T1000 (cell line): ENCODE measurements around the gene TMEM144.
"Not testable (repeated sequence)": the region's sequence is repeated elsewhere in the genome, so short reads cannot be mapped to it uniquely, and the experiment has no call there.

Source experiments
- DNase-seq: peaks from one replicate; lab custom pipeline; 2025; ENCODE audit warnings: mixed read lengths; lab: John Stamatoyannopoulos, UW

The TMEM144 gene

DNA sequence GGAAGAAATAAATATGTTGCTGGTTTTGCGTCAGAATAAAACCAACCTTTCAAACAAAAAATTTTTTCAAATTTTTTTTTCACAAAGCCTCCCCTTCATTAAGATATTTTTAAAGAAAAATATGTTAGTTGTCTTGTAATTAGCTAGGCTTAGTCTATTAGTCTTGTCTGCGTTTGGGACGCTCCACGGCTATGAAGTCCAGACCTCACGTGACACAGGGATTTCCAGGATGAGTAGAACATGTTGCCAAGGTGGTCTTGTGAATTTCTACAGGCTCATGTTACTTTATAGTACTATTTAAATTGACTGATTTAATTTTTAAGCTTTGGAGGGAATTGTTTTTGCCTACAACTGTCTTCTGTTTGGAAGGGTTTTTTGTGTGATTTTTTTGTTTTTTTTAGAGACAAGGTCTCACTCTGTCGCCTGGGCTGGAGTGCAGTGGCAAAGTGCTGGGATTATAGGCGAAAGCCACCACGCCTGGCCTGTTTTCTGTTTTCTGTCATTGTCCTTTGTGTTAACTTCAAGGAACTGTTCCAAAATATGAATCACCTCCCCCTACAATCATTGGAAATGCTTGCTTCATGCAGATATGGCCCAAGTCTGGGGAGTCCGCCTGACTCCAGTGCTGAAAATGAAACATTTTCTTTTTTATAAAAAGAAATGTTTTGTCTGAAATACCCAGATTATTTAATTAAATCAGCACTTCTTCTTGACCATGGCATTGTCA is 26.2 kb downstream of the TMEM144 start:
- DNase-seq = no peak

DNA sequence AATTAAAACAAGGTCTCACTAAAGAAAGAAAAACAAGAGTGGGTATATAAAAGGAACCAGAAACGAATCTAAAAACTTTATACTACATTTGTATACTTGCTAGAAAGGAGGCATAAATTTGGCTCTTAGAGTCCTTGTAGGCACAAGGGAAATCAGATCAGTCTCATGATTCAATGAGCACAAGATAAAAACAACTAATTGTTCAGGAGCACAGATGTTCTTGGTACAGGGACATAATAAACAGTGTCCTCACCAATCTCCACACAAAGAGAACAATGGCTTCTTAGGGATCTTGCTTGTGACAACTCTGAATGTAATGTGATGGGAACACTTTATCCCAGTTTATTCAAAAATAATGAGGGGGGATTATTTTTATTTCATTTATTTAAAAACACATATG is 28.3 kb downstream of the TMEM144 start:
- DNase-seq = no peak

DNA sequence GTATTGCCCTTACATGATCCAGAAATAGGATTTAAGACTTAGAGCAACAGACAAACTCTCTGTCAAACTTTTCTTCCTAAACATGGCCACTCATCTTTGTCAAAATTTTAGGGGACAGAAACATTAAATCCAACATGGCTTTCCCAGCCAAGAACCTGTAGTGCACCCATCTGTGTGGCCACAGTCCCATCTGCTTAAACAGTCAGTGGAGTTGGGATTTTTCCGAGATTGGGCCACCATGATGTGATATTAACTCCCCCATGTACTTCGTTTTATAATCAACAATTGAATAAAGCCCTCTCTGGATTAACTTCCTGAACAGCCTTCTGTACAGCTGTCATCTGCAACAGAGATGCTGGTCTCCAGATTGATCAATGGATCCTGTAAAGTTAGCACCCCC is 28.9 kb downstream of the TMEM144 start:
- DNase-seq = no peak

DNA sequence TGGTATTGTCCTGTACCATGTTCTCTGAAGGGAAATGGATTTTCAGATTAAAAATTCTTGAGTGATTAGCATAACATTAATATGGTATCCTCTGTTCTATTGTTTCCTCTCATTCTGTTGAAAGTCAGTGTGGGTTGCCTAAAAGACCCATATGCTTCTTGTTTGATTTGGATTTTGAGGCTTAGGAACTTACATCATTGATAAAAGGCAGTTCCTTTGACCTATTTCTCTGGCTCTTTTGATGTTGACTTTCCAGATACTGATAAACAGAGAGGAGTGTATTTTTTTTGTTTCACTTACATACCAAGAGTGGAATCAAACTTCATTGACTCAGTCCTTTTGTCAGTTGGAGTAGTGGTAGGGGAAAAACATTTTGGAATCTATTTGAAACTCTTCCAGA is 32.8 kb downstream of the TMEM144 start:
- DNase-seq = no peak

DNA sequence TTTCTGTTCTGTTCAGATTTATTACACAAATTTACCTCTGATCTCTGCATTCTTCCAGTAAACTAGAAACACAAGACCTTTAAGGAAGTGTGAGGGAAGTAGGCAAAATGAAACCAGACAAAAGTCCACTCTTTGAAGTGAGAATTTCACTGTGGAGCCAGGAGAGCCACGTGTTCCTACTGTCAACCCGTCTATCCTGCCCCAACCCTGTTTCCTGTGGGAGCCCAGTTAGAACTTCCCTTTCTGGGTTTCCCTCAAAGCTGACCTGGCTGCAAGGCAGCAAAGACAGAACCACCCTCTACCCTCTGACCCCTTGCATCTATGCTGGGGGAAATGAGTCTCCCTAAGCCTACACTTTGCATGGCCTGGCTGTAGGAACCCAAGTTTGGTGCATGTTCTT is 40.0 kb downstream of the TMEM144 start:
- DNase-seq = no peak

DNA sequence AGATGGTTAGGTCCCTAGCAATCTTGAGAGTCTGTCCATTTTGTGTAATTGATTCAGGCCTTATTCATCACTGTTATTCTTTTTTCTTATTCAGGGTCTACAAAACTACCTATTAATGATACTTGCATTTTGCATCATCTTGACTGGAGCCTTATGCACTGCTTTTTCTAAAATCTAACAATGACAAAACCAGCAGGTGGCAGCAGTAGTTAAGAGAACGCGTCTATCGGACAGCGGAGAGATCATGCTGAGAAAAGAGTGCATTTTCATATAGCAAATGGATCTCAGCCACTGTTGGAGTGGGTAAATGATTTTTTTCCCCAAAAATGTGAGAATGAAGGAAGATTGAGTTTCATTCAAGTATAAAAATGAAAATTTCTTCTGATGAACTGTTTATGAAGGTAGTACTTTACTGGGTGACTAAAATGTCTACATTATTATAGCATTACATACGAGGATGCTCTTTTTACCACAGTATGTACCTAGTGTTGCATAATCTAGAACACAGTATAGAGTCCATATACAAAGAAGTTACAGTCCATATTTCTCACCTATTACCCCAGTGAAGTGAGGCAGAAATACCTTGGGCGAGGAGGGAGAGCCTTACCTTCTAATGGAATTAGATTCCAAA is 43.2 kb downstream of the TMEM144 start:
- peak; percentile 17 for DNase-seq

DNA sequence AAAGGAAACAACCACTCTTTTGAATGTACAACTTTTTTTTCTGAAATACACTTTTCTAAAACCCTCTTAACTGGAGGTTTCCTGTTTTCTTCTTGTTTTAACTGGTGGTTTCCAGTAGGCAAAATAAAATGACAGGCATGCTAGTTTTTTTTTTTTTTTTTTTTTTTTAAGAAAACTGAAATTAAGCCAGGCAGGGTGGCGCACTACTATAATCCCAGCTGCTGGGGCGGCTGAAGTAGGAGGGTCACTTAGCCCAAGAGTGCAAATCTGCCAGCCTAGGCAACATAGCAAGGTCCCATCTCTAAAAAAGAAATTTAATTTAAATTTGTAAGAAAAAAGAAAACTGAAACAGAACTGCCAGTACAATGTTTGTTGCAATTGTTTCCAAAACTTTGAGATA is 44.0 kb downstream of the TMEM144 start:
- DNase-seq = no peak

DNA sequence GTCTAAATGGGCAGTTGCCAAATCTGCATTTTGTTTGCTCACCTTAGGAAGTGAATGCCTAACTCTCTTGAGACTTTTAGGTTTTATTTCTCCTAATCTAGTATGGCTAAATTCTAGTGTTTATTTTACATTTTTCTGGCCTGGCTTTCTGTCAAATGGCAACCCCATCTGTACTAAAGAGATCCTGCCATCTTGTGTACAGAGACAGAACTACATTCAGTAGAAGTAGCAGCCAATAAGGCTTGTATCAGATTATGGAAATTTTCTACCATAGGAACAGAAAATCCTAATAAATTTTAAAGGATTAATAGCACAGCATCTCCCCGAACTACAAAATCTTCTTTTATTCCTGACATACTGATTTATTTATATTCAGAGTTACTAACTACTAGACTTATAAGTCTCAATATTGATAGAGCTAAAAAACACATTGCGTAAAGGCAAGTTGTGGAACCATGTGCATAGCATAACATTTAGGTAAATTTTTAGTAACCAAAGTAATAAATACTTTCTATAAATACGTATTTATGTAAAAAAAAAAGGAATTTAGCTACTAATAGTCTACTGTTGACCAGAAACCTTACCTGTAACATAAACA is 45.5 kb downstream of the TMEM144 start:
- no peak for DNase-seq

DNA sequence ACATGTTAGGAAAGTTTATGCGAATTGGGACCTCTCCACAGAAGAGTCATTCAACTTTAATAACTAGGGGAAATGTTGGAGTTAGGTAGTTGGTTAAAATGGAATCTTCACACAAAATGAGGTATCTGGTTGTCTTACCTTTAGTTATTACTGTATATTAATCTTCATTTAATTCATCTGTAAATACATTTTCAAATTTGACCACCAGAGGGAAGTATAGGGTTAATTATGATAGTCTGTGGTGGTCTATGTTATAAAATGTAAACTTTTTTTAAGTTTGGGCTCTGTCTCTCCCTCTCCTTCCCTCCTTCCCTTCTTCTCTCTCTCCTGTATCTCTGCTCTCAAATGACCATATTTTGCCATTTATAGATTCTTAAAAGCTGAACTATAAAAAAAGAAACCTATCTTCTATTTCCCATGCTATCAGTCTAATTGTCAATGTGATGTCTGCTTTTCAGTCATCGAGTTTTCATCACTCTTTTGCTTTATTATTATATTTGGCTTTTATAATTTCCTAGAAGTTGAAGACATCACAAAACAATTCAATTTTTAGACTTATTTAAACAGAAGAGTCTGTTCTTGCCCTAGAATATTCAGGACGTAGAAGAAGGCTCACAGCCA is 49.8 kb downstream of the TMEM144 start:
- DNase-seq = no peak

DNA sequence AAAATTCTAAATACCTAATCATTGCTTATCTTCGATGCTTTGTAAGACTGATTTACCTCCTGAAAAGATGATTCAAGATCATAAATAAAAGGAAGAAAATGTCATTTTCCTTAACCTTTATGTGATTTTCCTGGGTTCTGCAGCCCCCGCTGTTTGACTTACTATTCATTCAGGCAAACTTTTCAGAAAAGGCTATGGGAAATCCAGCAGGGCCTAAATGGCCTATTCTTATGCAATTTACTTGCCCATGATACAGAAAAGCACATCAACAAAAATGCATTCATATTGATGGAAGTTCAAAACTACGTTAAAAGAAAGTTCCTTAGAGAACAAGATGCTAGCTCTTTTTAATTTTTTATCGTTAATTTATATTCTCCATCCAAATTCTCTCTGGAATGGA is 51.2 kb downstream of the TMEM144 start:
- no peak for DNase-seq

DNA sequence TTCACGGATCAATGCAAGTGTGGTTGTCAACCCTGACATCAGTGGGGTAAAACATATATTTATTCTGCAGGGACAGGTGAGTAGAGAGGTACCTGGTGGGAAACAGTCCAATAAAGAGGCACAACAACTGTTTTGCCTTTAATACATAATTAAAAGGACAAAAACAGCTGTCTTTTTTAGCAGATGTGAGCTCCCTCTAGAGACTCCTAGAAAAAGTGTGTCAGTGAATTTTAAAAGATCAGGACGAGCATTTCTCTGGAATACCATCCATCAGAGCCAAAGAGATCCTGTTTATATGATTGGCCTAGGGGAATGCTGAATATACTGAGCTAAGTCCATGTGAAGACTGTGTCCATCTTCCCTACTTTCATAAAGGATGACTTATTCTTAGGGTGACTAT is 58.3 kb downstream of the TMEM144 start:
- no peak for DNase-seq

DNA sequence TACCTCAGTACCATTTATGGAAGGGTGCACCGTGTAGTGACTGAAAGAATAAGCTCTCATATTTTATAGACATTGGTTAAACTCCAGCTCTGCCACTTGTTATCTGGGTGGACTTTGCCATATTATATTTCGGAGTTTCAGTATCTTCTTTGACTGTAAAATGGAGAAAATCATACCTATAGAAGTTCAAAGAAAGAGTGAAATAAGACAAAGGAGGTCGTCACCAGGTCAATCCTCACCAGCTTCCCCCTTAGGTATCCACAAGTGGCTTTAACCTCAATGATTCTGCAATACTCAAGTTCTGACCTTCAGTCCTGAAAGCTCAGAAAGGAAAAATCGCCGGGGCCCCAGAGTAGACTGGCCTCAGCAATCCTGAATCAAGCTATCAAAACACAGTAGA is 64.3 kb downstream of the TMEM144 start:
- DNase-seq = no peak

DNA sequence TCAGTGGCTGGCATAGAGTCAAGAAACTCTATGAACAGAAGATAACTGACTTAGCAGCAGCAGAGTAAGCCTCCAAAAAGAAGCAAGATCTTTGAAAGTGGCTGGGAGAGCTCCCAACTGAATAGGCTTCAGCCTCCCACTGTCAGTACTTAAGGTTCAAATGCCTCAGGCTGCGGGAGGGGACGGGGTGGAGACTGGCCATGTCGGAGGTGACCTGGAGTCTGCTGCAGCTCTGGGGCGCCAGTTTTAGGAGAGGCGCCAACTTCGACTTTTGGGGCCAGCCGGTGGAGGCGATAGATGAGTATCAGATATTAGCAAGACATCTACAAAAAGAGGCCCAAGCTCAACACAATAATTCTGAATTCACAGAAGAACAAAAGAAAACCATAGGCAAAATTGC is 67.3 kb downstream of the TMEM144 start:
- no peak for DNase-seq

DNA sequence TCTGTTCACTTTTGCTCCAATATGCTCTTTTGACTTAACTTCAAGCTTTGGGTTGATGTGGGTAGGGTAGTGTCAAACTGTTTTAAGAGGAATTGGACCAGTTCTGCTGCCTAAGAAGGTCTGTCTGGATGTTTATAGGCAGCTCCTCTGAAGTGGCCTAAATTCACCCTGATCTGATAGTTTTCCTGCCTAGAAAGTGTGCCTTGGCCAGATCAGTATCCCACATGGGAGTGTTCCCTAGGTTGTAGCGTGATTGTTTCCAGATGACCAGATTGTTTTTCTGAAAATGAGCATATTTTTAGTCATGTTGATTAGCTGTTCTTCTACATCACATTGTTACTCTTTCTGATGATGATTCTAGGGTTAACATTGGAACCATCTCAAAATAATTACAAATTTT is 68.8 kb downstream of the TMEM144 start:
- not testable (repeated sequence) for DNase-seq

DNA sequence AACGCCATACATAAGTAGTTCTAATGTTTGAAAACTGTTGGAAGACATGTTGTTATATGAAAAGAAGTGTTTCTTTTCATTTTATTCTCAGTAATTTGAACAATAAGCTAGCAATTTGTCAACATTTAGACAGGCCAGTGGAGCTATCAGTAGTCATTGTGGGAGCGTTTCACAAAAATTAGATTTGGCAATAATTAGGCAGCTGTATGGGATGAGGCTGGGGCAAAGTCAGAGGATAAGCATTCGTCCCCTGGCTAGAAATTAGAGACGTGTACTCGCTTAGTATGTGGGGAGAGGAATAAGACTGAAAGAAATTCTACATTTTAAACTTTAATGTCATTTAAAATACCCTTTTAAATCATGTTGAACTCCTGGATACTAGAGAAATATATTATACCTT is 70.6 kb downstream of the TMEM144 start:
- no peak for DNase-seq

DNA sequence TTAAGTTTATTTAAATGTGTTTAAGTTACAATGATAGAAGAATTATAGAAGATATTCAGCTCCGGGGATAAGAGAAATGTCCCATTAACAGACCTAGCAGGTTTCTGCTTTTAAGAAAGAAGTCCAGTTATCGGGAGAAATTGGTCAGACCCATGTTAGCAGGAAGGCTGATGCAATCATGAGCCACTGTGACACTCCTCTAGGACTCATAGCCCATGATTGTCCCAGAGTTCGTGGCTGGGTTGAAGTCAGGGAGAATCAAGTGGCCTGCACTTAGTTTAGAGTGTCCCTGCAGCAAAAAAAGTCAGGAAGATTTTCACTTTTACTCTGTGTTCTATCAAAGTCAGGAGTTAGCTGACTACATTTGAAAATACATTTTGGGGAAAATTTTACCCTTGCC is 72.0 kb downstream of the TMEM144 start:
- DNase-seq = no peak

DNA sequence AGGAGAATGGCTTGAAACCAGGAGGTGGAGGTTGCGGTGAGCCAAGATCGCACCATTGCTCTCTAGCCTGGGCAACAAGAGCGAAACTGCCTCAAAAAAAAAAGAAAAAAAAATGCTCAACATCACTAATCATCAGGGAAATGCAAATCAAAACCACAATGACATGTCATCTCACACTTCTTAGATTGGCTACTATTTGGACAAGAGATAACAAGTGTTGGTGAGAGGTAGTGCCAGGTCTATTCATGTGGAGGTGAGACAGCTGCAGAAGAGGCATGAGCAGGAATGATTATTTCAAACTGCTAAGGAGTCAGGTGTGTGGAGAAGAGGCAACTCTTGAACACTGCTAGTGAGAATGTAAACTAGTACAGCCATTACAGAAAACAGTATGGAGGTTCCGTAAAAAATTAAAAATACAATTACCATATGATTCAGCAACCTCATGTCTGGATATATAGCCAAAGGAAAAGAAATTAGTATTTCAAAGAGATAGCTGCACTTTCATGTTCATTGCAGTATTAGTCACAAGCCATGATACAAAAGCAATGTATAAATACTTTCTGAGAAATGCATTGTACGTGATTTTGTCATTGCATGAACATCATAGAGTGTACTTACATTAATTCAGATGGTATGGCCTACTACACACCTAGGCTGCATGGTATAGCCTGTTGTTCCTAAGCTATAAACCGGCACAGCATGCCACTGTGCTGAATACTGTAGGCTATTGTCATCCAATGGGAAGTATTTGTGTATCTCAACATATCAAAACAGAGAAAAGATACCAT is 75.3 kb downstream of the TMEM144 start:
- no peak for DNase-seq

DNA sequence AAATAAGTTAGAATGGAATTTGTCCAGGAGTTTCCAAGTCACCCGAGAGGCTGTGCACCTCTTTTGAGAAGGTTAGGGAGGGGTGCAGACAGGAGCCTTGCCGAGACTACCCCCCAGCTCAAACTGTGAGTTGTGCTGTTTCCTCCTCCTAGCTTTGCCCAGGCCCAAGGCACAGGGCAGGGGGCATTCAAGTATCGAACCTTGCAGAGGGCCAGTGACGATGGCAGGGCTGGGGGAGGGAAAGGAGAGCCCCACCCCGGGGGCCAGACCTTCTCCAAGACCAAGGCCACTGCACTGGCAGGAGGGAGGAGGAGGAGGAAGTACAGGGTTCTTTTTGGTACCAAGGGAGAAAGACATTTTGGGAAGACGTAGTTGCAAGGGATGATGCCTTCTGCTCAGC is 80.6 kb downstream of the TMEM144 start:
- DNase-seq = no peak

DNA sequence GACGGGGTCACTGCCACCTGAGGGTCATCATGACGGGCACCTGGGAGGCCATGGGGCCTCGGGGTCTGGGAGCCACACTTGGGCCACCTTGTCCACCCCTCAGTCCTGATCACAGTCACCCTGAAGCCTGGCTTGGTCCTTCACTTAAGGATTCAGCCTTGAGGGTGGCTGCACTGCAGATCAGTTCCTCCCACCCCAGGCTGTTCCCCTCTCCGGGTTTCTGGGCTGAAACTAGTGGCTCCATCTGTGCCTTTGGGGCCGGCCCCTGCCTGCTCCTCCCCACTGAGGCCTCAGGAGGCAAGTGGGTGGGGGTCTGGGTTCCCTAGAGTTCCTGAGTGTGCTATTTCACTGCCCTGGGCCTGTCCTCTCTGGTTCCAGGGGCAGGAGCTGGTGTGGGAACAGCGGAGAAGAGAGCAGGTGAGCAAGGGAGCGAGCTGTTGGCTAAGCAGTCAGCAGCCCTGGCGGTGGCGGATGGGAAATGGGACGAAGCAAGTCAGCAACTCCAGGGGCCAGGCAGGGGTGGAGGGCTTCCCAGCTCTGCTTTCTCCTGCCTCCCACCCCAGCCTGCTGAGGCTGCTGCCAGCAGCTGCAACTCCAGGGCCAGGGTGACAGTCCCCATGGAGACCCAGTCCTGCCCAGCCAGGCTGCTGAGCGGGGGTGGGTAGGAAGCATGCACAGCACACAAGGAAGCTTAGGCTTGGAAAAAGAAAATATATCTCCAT is 81.2 kb downstream of the TMEM144 start:
- no peak for DNase-seq

DNA sequence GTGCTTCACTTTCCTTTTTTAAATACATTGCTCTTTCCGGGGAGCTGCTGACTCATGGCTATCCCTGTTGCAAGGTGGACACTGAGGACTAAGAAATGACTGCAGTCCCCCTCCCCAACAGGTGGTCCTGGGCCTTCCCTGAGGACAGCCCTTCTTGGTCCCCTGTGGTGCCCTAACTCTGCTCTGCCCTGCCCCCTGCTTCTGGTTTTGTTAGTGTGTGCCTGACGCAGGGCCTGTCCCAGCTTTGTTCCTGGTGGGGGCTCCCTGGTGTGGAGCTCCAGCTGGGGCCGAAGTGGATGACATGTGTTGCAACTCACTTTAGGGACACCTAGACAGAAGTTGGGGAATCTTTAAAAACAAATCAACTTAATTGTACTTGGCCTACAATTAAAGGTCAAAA is 81.9 kb downstream of the TMEM144 start:
- DNase-seq = no peak

DNA sequence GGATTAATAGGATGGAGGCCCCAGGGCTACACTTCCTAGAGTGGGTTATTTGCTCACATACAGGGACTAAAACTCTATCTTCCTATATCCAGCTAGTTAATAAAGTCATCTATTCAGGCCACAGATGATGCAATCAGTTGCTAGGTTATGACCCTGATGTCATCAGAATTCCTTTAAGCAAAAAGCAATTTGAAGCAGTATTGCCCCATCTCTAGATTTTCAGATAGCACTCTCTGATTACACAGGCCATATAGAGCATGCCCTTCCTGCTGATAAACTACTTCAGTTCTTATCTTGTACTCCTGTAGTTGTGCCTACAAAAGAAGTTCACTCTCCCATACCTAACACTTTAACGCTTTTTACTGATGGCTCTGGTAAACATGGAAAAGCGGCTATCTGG is 84.8 kb downstream of the TMEM144 start:
- DNase-seq = no peak

DNA sequence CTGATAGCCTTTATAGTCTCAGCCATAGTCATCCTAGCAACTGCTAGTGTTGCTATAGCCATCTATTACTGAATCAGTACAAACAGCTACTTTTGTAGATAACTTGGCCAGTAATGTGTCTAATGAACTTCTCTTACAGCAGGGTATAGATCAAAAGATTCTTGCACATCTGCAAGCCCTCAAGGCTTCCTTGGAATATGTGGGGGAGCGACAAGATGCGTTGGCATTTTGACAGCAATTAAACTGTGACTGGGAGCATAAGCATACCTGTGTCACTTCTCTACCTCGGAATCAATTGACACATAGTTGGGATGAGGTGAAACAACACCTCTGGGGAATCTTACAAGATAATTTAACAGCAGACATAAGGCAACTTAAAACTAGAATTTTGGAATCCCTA is 87.6 kb downstream of the TMEM144 start:
- no peak for DNase-seq
